Skeletal muscle cell (primary cell): ENCODE measurements around the gene SLF2.
"Not testable (repeated sequence)": the region's sequence is repeated elsewhere in the genome, so short reads cannot be mapped to it uniquely, and the experiment has no call there.

Experiments
- DNase-seq: peaks from one replicate; pipeline ENCODE4 v3.0.0-alpha.2; 2010; ENCODE audit warnings: low read depth
- H3K4me3 ChIP-seq: 2 replicates; pipeline ENCODE4 v1.5.1; 2011; ENCODE audit warnings: low read depth, mild to moderate bottlenecking, control low read depth, low read length, moderate library complexity

Gene SLF2

DNA sequence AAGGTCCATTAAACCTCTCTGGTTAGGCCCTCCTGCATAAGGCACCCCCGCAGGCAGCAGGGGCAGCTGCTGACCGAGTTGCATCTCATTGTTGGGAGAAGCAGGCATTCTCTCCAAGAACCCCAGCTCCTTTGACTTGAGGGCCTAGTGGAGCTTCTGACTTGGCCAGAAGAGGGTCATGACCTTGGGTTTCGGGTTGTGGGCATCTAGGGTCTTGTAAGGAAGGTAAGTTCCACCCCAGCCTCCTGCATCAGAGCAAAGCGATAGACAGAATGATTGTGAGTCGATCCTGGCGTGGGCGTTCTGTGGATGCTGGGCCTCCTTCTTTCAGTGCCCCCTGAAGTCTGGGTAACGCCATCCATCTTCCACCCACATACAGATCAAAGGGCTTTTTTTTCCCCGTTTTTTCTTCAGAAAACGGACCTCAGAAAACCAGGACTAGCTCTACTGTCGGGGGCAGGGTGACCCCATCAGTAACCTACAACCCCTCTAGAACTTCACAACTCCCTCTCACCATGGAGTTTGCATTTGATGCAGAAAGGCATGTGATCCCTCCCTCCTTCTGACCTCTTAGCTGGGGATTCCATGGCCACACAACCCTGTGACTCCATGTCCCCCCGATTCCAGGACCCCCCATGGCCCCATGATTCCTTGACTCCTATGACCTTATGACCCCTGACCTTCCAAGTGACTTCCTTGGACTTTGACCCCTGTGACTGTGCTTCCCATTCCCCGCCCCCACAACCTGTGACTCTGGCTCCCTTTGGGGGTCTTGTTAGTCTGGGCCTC is 59.5 kb downstream of the SLF2 start:
- no peak for DNase-seq
- H3K4me3 ChIP-seq: no peak overlapping the region

DNA sequence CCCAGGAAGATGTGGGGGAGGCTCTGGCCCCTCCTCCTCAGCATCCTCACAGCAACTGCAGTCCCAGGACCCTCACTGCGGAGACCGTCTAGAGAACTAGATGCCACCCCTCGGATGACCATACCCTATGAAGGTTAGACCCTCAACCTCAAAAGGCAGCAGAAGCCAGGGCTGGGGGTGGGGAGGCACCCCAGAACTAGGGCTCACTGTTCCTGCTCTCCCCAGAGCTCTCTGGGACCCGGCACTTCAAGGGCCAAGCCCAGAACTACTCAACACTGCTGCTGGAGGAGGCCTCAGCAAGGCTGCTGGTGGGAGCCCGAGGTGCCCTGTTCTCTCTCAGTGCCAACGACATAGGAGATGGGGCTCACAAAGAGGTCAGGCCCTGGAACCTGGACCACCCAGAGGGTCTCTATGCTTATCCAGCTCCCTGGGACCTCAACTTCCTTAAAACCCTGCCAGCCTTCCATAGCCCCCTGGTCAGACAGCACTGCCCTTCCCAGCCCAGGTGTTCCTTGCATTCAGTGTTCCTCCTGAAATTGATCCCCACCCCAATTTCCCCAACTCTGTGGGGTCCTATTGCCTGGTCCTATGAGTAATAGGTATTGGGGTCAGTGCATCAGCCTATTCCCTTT is 60.3 kb downstream of the SLF2 start:
- no peak for DNase-seq
- H3K4me3 ChIP-seq: no peak overlapping the region

DNA sequence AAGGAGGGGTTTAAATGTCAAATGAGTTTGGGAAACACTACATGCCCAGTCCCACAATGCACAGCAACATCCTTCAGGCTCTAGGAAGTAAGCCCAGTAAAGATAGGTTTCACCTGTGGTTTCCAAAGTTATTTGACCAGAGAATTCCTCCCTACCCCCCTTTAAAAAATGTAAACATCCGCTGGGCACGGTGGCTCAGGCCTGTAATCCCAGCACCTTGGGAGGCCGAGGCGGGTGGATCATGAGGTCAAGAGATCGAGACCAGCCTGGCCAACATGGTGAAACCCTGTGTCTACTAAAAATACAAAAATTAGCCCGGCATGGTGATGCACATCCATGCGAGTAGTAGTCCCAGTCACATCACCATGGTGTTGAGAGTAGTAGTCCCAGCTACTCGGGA is 62.6 kb downstream of the SLF2 start:
- H3K4me3 ChIP-seq, DNase-seq: not testable (repeated sequence)

DNA sequence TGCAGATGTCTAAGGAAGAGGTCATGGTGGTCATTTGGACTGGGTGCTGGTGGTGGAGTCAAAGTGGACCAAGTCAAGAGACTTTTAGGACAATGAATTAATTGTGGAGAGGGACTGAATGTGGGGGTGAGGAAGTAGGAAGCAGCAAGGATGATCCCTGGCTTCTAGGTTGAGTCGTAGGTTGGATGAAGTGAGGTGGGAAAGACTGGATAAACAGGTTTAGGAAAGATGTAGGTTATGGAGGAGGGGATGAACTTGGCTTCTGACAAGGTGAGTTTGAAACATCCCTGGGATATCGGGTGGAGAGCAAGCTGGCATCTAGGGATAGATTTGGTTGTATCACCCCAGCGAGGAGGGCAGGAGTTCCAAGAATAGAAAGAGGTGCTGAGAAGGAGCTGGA is 64.1 kb downstream of the SLF2 start:
- DNase-seq: no peak
- H3K4me3 ChIP-seq: no peak overlapping the region

DNA sequence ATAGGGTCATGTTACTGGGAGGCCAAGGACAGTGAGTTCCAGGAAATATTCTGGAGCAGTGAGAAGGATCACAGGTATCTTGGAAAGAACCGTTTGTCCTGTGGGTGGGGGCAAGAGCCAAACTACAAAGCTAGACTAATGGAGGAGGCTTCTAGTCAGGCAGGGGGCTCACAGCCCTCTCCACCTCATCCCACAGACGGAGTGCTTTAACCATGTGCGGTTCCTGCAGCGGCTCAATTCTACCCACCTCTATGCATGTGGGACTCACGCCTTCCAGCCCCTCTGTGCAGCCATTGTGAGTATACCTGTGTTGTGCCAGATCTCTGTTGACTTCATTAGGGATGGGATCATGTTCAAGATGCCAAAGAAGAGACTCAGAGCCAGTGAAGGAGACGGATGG is 64.7 kb downstream of the SLF2 start:
- no peak overlapping the region for H3K4me3 ChIP-seq

DNA sequence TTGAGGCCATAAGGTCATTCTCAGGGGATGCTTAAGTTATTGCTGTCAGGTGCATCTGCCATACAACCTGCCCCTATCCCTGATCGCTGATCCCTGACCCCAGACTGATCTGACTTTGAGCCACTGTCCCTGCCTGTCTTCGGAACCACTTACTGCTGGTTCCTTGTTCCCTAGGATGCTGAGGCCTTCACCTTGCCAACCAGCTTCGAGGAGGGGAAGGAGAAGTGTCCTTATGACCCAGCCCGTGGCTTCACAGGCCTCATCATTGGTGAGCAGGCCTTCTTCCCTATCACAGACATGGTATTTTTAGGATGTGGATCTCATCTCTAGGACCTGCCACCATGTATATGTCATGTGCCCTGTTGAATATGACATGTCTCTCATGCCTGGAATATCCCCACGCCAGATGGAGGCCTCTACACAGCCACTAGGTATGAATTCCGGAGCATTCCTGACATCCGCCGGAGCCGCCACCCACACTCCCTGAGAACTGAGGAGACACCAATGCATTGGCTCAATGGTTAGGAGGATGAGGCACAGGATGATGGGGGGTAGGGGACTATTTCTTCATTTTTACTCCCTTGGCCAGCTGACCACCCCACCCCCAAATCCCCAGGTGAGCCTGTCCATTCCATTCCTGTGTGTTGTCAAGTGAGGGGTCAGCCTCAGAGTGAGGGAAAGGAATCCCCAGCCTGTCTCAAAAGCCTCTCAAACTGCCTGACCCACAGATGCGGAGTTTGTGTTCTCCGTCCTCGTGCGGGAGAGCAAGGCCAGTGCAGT is 65.5 kb downstream of the SLF2 start:
- DNase-seq: no peak

More for the DNA sequence above, 64.7 kb downstream of the SLF2 start:
- DNase-seq: no peak

DNA sequence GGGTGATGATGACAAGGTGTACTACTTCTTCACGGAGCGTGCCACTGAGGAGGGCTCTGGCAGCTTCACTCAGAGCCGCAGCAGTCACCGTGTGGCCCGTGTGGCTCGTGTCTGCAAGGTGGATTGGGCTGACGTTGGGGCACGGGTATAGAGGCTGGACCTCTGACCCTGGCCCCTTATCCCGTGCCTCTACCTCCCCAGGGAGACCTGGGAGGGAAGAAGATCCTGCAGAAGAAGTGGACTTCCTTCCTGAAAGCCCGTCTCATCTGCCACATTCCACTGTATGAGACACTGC is 66.1 kb downstream of the SLF2 start:
- H3K4me3 ChIP-seq: no peak overlapping the region
- DNase-seq: no peak

More for the DNA sequence above, 65.5 kb downstream of the SLF2 start:
- H3K4me3 ChIP-seq: no peak overlapping the region

DNA sequence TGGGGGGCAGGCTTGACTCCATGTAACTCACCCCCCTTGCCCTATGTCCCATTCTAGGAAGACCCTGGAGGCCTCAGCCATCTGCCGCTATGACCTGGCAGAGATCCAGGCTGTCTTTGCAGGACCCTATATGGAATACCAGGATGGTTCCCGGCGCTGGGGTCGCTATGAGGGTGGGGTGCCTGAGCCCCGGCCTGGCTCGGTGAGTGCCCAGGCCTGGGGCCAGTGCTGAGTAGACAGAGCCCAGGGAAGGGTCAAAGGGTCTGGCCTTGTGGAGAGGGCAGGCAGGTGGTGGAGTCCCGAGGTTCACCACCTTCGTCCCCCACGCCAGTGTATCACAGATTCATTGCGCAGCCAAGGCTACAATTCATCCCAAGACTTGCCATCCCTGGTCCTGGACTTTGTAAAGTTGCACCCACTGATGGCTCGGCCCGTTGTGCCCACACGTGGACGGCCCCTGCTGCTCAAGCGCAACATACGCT is 67.1 kb downstream of the SLF2 start:
- no peak for DNase-seq
- H3K4me3 ChIP-seq: no peak overlapping the region

DNA sequence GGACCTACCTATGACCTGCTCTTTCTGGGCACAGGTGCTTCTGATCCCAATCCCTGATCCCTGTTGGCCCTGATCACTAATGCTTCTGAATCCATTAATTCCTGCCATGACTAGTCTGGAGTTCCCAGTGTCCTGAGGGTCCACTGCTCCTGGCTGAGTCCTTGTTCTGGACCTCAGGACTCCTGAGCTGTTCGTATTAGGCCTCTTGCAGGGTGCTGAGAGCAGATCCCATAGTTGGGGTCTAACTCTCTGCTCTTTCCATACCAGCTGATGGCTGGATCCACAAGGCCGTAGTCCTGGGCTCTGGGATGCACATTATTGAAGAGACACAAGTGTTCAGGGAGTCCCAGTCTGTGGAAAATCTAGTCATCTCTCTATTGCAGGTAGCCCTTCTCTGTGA is 67.5 kb downstream of the SLF2 start:
- DNase-seq: no peak
- H3K4me3 ChIP-seq: no peak overlapping the region

DNA sequence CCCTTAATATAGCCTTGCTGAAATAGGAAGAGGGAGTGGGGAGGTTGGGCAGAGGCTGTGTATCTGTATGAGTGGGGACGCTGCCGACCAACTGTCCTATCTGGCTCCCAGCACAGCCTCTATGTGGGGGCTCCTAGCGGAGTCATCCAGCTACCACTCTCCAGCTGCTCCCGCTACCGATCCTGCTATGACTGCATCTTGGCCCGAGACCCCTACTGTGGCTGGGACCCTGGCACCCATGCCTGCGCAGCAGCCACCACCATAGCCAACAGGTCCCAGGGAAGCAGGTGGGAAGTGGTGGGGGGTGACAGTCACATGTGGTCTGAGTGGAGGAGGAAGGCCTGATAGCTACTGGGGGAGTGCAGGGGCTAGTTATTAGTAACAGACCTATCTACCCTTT is 67.9 kb downstream of the SLF2 start:
- H3K4me3 ChIP-seq: no peak overlapping the region
- no peak for DNase-seq

DNA sequence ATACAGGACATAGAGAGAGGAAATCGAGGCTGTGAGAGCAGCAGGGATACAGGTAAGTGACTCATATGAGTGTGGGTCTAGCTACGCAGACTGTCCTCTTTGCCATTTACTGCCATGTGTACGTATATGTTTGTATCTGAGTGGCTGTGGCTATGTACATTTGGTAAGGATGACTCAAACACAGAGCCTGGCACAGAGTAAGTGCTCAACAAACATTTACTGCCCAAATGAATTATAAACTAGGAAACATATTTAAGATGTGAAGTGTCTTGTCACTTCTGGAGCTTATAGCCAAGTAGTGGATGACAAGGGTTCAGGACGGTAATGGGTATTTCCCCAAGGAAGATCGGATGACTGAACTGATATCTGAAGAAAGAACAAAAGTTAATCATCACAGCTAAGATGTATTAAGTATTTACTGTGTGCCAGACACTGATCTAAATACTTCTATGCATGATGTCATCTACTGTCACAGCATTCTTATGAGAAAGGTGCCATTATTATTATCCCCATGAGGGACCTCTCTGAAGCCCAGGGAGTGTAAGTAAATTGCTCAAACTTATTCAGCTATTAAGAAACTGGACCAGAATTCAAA is 68.5 kb downstream of the SLF2 start:
- H3K4me3 ChIP-seq: no peak overlapping the region
- no peak for DNase-seq

DNA sequence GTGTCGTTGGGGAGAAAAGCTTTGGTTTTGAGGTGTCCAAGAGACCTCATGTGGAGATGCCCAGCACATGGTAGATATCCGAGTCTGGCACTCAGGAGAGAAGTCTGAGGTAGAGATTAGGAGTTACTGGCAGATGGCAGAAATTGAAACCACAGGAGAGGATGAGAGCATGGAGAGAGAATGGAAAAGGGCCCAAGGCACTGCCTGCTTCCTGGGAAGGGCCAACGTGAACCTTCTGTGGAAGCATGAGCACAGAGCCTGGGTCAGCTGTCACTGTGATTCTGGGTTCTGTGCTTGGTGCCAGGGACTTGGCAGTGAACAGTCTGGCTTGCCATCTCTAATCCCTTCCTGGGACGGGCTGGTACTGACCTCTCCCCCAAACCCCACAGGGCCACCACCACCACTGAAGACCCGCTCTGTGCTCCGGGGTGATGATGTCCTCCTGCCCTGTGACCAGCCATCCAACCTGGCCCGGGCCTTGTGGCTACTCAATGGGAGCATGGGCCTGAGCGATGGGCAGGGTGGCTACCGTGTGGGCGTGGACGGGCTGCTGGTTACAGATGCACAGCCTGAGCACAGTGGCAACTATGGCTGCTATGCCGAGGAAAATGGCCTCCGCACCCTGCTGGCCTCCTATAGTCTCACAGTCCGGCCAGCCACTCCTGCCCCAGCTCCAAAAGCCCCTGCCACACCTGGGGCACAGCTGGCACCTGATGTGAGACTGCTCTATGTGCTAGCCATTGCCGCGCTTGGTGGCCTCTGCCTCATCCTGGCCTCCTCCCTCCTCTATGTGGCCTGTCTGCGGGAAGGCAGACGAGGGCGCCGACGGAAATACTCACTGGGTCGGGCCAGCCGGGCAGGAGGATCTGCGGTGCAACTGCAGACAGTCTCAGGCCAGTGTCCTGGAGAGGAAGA is 70.4 kb downstream of the SLF2 start:
- no peak for DNase-seq
- no peak overlapping the region for H3K4me3 ChIP-seq

DNA sequence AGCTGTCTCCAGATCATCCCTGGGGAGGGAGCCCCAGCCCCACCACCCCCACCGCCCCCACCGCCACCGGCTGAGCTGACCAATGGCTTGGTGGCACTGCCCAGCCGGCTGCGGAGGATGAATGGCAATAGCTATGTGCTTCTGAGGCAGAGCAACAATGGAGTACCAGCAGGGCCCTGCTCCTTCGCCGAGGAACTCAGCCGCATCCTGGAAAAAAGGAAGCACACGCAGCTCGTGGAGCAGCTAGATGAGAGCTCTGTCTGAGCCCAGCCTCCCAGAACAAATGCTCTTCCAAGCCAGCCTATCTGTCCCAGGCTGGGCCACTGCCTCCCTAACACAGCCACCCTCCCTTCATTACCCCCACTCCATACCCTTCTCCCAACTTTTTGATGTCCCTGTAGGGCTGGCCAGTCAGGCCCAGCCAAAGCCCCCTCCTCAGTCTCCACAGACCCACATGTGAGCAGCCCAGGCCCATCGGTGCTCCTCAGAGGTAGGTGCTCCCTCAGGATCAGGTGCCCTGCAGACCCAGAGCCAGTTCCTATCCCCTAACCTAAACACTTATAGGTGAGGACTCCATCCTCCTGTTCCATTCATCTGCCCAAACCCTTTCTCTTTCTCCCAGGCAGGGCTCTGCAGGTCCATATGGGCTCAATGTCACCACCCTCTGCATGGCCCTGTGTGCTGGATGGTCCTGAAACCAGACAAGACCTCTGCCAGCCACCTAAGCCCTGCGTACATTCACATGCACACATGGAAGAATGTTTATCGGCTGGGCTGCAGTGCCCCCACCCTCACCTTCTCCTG is 71.3 kb downstream of the SLF2 start:
- H3K4me3 ChIP-seq: no peak overlapping the region
- no peak for DNase-seq

DNA sequence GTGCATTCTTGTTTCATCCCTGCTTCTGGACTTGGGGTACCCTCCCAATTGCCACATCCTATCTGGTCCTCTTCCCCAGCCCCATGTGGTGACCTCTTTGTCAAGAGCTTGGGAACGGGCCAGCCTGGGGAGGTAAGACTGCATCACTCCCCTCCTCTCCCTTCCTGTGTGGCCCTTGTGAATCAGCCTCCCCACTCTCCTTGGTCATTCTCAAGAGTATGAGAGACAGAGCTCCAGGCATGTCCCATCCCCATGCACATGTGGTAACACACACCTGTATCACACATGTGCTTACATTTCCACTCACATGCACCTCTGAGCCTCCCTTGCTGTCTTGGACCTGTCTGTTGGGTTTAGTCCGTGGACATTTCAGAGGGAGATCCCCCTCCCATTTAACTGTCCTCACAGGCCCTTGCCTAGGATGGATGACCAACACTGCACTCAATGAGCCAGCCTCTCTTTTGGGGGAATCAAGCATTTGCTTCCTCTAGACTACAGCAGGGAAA is 72.0 kb downstream of the SLF2 start:
- no peak overlapping the region for H3K4me3 ChIP-seq
- no peak for DNase-seq

DNA sequence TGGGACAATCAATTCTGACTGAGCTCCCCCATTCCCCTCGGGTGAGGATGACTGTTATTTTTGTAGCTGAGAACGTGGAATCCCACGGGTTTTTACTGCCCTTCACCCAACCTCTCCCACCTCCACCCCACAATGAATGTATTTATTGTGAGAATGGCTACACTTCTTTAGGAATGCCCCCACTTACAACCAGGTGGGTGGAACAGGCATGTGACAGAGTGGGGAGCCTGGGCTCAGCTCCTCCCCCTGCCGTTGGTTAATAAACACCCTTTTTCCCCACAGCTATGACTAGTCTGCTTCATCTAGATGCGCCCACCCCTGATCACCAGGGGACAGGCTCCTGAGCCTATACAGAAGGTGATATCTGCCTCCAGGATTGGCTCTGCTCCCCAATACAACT is 72.6 kb downstream of the SLF2 start:
- H3K4me3 ChIP-seq: no peak overlapping the region
- no peak for DNase-seq

DNA sequence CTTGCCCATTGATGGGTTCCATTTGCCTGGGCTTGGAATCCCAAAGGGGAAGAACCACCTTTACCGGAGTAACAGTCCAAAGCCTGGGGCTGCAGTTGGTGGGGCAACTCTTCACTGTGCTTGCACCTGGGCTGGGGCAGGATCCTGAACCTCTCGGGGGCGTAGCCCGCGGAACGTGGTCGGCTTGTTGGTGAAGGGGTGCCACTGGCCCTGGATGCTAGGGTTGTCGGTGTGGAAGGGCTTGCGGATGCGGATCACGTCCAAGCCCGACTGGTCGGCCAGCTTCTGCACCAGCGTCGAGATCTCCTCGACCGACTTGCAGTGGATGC is 73.8 kb downstream of the SLF2 start:
- peak overlapping the region; percentile 95 for H3K4me3 ChIP-seq
- no peak for DNase-seq

DNA sequence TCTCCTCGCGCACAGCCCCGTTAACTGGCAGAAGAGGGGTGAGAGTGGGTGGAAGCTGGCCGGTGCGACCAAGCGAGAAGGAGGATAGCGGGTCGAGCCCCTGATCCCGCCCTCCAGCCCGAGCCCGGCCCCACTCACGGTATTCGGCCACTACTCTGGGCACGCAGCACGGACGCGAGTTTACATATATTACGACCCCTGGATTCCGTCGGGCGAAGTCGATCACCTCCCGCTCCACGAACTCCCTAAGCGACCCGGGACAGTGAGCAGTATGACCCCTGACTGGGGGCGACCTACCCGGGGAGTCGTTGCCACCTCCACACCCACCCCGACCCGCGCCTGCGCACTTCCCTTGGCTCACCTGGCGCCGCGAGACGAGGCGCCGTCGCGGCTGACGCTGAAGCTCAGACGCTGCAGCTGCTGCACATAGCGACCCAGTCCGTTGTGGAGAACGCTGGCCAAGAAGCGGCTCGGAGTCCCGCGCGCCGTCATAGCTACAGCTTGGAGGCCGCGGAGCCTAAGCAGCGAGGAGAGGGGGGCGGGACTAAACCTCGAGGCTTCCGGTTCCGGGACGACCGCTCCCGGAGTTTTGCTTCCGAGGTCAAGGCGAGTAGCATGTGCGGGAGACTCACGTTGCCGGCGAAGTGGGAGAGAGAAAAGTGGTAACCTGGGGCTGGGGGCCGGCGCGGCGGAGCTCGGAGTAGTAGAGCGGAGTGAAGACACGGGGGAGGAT is 74.4 kb downstream of the SLF2 start, which contains the start of the genes MRPL43 and TWNK:
Gene MRPL43 (minus strand): TSS at position 546 of the 733 bp plus-strand sequence. CDS start 54 bp downstream, at position 492.
Gene TWNK (plus strand): TSS at position 592 of the 733 bp plus-strand sequence. CDS start 668 bp downstream, outside the sequence.
- peak within 1 kb of the TSS; percentile 95 for H3K4me3 ChIP-seq
- DNase-seq: no peak
